GM19351 (cell line): ENCODE data around the gene HGFAC.
A peak's percentile ranks its signal among the peaks of the same experiment; 100 is the strongest.
"Not testable (repeated sequence)": the region's sequence is repeated elsewhere in the genome, so short reads cannot be mapped to it uniquely, and the experiment has no call there.

Source experiments
- ATAC-seq: cut with Tn5 transposase; IDR thresholded peaks from one replicate; pipeline ENCODE4 v1.9.1; 2021; ENCODE audit warnings: mild to moderate bottlenecking, moderate library complexity; ENCODE audit not compliant: unreplicated experiment

Gene HGFAC

DNA sequence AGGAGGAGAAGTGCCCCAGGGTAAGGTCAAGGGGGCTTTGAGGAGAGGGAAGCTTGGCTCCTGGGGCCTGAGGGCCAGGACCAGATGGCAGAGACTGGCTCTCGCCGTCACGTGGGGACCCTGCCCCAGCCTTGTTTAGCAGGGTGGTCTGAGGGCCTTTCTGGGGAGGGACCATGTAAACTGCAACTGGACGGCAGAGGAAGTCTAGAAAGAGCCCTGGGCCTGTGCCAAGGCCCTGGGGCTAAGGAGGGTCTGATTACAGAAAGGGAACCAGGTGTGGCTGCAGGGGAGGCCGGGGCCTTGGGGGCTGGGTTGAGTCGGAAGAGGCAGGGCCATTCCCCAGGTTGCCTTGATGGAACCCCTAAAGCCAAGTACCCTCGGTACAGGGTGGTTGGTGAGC lies 1.8 kb upstream of the HGFAC start:
- ATAC-seq: no peak

DNA sequence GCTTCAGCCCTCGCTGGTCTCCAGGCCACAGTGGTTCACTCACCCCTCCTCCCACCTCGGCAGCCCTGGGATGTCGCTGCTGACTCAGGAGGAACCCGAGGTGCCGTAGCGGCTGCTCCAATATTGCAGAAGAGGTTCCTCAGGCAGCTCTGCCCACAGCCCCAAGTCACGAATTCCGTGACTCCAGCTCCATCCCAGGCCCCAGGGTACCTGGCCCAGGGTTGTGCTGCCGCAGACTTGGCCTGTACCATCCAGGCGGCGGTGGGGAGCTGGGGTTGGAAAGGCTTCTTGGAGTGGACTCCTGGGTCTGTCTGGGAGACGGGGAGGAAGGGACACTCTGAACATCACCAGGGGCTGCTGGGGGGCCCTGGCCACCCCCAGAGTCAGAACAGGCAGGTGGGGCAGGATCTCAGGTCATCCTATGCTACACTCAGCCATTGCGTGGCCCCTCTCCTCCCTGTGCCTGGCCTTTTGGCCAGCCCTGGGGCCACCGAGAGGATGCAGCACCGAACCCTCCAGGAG lies 728 bp upstream of the HGFAC start:
- no peak for ATAC-seq

DNA sequence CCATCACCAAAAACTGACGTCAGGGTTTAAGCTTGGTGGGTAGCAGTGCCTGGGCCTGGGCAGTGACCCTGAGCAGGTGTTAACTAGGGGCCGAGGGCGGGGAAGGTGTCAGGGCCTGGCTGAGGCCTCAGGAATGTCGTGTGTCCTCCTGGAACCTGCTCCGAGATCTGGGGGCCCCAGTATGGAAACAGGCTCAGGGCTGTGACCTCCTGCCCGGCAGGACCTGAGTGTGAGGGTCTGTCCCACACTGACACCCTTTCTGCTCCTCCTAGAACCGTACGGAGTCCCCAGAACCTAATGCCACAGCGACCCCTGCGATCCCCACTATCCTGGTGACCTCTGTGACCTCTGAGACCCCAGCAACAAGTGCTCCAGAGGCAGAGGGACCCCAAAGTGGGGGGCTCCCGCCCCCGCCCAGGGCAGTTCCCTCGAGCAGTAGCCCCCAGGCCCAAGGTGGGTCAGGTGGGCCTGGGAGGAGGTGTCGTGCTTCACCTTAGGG lies 741 bp downstream of the HGFAC start:
- ATAC-seq: no peak

DNA sequence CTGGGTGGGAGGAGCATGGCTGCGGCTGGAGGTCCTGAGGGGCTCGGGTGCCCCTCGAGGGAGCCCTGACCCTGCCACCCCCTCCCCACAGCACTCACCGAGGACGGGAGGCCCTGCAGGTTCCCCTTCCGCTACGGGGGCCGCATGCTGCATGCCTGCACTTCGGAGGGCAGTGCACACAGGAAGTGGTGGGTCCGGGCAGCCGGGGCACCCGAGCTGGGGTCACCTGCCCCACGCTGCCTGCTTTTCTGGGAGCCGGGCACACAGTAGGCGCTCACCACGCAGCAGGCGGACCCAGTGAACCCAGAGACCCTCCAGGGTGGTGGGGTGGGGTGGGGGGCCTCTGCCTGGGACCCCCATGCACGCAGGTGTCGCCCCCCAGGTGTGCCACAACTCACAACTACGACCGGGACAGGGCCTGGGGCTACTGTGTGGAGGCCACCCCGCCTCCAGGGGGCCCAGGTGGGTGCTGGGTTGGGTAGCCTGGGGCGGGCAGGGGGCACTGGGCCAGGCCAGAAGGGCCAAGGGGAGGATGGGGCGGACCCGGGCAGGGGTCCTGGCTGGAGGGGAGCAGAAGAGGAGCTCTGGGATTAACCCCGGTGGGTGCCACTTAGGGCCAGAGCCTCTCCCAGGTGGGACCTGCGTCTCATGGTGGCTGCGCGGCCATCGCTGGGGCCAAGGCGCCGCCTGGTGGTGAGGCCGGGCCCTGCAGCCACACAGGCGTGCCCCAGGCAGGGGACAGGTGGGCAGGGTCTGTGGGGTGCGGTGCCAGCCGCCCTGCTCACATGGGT lies 1.4 kb downstream of the HGFAC start:
- peak; percentile 74 for ATAC-seq

DNA sequence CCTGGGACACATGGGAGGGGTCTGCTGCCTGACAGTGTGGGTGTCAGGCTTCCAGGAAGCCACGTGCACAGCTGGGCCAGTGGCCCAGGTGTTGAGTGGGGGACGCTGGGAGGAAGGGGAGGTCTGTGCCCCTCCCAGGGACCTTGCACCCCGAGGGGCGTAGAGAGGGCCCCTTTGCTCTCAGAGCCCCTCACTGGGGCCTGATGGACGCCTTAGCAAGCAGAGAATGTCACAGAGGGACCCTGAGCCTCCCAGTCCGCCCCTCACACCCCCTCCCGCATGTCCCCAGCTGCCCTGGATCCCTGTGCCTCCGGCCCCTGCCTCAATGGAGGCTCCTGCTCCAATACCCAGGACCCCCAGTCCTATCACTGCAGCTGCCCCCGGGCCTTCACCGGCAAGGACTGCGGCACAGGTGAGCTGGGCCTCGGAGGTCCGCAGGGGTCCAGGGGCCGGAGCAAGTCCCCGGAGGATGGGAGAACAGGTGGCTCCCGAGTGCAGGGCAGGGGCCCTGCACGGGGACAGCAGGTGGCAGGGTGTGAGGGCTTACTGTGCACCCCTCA lies 2.1 kb downstream of the HGFAC start:
- no peak for ATAC-seq

DNA sequence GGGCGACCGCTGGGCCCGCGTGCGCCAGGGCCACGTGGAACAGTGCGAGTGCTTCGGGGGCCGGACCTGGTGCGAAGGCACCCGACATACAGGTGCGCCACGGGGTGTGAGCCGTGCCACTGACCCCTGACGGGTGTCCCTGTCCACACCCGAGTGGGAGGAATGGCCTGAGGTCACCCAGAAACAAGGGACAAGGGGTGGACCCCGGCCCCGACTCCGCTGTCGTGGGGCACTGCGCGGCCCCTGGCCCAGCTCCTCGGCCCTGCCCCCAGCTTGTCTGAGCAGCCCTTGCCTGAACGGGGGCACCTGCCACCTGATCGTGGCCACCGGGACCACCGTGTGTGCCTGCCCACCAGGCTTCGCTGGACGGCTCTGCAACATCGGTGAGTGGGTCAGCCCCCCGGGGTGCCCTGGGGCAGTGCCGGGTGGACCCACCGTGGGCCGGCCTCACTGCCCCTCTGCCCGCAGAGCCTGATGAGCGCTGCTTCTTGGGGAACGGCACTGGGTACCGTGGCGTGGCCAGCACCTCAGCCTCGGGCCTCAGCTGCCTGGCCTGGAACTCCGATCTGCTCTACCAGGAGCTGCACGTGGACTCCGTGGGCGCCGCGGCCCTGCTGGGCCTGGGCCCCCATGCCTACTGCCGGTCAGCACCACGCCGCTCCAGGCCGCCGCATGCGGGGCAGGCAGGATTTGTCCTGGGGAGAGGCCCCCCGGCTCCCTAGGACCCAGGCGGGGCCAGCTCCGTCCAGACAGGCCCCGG lies 2.8 kb downstream of the HGFAC start:
- no peak for ATAC-seq

DNA sequence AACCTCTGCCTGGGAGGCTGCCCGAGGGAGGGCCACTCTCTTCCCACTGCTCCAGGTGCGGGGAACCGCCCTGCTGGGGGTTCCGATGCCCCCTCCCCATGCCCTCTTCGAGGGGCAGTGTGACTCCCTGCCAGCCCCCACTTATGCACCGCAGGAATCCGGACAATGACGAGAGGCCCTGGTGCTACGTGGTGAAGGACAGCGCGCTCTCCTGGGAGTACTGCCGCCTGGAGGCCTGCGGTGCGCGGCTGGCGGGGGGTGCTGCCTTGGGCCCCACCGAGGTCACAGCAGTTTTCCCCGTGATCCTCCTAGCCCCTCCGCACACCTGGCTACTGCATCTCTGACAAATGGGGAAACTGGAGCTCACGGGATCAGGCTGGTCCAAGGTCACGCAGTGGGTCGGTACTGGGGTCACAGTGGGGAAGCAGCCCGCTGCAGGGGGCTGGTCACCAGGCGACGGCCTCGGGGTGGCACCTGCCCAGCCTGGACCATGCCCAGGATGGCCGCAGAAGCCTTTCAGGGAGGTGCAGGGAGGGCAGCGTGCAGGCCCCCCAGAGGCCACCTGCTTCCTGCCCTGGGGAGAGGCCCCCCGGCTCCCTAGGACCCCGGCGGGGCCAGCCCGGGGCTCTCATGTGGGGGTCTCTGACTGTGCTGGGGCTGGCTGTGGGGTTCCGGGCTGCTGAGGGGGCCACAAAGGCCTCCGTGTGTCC lies 3.5 kb downstream of the HGFAC start:
- ATAC-seq: no peak

DNA sequence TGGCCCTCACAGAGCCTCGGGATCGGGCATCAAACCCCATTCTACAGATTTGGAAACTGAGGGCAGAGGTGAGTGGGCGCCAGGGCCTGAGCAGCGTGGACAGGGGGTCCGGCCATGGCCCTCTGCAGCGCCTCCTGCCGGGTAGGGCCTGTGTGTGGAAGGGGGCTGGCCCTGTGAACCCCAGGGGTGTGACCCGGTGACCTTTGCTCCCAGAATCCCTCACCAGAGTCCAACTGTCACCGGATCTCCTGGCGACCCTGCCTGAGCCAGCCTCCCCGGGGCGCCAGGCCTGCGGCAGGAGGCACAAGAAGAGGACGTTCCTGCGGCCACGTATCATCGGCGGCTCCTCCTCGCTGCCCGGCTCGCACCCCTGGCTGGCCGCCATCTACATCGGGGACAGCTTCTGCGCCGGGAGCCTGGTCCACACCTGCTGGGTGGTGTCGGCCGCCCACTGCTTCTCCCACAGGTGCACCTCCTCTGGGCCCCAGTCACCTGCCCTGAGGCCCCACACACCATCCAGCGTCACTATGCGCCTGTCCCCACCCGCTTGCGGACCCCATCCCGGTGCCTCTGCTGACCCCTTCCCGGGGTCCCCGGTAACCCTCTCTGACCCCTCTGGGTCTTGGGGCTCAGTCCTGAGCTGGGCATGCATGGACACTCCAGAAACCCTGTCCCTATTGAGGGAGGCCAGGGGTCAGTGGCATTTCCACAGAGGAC lies 4.2 kb downstream of the HGFAC start:
- ATAC-seq: no peak

DNA sequence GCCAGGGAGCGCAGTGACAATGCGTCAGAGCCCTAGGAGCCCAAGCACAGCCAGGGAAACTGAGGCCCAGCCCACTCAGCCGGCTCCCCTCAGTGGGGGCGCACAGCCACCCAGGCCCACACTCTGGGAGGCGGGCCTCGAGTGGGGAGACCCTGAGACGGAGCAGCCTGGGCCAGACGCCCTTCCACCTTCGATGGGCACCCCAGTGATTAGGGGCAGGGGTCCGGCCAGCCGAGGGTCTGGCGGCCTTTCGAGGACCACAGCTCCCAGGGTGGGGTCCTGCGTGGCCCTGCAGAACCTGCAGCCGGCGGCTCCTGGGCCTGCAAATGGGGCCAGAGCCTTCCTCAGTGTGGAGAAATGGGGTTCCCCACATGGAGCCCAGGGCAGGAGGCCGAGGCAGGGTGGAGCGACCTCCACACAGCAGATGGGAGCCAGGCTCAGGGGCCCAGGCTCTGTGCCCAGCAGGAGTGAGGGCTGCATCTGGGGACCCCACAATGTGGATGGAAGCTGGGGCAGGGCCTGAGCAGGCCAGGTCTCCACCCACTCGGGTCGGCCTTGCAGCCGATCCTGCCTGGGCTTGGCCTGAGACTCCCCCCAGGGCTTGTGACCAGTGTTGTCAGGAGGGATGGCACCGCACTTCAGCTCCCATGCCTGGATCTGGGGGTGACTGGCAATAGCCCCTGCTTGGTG lies 5.0 kb downstream of the HGFAC start:
- ATAC-seq: no peak

DNA sequence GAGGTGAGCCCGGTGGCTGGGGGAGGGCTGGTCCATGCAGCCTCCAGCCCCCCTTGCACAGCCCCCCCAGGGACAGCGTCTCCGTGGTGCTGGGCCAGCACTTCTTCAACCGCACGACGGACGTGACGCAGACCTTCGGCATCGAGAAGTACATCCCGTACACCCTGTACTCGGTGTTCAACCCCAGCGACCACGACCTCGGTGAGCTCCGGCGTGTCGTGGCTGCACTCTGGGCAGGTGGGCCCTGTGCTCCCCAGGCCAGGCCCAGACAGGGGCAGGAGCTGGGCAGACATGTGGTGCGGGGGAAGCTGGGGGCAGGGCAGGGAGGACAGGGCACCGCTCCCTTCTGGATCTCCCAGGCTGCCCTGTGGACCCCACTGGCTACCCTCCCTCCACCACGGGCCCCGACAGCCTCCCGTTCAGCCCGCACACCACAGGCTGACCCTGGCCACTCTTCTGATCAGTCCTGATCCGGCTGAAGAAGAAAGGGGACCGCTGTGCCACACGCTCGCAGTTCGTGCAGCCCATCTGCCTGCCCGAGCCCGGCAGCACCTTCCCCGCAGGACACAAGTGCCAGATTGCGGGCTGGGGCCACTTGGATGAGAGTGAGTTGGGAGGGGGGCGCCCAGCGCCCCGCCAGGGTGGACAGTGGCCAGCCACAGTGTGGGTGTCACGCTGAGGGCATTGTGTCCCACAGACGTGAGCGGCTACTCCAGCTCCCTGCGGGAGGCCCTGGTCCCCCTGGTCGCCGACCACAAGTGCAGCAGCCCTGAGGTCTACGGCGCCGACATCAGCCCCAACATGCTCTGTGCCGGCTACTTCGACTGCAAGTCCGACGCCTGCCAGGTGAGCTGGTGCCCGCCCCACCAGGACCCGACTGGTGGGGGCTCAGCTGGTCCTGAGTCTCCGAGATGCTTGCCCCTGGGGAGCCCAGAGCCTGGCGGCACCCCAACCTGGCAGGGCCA lies 5.9 kb downstream of the HGFAC start:
- no peak for ATAC-seq

DNA sequence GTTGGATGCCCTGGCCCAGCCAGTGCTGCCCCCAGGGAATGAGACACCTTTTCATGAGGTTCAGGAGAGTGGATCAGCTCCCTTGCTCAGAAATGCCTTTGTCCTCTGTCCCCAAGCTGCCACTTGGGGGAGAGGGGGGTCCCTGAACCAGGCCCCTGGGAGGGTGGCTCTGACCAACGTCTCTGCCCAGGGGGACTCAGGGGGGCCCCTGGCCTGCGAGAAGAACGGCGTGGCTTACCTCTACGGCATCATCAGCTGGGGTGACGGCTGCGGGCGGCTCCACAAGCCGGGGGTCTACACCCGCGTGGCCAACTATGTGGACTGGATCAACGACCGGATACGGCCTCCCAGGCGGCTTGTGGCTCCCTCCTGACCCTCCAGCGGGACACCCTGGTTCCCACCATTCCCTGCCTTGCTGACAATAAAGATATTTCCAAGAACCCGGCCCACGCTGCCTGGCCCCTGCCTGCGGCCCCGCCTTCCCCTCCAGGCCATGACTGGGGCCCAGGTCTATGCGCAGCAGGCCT lies 7.3 kb downstream of the HGFAC start:
- no peak for ATAC-seq

DNA sequence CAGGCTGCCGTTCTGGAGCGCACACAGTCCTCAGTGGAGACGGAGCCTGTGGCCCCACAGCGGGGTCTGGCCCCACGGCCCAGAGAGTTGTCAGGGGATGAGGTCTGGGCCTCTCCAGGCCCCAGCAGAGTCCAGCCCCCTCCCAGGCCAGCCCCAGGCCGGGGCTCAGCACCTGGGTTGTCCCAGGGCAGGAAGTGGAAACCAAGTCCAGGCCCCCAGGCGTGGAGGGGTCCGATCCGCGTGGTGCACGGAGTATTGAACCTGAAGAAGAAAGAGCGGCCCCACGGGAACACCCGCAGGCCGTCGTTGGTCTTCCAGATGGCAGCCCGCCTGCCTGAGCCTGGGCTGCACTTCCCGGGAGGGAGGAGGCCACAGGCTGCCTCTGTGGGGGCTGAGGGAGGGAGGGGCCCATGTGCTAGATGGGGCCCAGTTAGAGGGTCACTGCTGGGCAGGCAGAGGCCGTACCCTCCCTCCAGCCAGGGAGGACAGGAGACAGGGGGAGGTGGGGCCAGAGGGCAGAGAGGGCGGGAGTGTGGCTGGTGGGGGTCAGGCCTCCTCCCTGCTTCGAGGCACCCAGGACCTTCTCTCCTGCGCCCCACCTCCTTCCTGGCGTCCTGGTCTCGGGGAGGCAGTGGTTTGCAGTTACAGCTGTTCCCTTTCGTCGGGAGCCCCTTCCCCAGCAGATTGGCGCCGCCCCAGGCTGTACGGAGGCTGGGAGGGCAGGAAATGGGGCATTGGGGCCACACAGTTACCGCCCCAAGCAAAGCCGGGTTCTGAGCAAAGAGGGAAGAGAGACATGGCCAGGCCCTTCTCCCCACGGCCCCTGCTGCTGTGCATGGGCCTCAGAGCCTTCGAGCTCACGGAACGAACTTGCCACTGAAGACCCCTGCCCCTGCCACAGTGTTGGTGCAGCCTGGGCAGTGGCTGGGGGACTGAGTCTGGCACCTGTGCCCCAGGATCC lies 8.1 kb downstream of the HGFAC start:
- ATAC-seq: no peak

DNA sequence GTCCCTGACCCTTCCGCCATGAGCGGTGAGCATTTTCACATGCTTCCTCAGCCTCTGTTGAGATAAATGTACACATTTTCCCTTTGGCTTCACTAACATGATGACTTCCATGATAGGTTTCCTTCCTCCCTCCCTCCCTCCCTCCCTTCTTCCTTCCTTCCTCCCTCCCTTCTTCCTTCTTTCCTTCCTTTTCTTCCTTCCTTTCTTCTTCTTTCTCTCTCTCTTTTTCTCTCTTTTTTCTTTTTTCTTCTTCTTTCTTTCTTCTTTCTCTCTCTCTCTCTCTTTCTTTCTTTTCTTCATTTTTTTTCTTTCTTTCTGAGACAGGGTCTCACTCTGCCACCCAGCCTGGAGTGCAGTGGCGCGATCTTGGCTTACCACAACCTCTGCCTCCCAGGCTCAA lies 8.9 kb downstream of the HGFAC start:
- no peak for ATAC-seq

DNA sequence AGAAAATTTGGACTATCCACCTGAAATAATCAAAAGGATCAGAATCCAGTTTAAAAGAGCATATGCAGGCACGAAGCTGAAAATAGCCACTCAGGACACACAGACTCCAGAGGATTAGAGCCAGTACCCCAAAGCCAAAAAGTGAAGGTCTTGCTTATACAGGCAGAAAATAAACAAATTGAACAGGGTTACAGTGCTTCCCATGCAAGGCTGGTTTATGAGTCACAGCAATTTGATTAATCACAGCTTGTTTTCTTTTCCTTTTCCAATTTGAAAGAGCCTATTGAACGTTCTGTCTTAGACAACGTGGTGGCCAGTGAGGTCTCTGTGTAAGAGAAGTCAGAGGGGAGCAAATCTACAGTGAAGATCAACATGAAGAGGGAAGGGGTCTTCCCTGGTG lies 10.2 kb downstream of the HGFAC start:
- ATAC-seq: no peak

DNA sequence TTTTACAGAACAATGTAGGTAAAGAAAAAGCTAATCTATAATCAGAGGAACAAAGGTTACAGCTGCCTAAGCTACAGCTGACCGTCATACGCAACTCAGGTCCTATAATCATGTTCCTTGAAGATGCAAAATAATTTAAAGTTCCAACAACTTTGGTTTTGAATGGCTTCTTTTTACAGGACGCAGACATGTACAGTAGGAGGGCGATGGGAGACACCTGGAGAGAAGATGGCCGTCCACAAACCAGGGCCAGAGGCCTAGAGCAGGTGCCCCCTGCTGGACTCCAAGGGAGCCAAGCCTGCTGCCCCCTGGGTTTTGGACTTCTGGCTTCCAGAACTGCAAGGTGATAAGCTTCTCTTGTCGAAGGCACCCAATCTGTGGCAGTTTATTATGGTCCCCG lies 10.6 kb downstream of the HGFAC start:
- no peak for ATAC-seq

DNA sequence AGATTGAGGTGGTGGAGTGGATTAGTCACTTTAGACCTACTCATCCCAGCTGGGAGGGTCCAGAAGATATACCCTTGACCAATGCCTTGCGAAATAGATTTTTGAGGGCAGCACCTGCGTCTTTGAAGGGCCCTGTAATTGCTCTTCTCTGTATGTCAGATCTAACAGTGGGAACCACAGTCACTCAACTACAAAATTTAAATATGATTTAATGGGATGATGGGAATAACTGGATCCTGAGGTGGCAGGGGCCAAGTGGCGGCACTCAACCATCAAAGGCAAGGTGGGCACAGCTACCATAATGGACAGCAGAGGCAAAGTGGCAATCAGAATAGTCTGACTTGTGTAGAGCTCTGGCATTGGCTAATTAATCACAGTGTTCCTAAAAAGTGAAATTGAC lies 13.8 kb downstream of the HGFAC start:
- not testable (repeated sequence) for ATAC-seq

DNA sequence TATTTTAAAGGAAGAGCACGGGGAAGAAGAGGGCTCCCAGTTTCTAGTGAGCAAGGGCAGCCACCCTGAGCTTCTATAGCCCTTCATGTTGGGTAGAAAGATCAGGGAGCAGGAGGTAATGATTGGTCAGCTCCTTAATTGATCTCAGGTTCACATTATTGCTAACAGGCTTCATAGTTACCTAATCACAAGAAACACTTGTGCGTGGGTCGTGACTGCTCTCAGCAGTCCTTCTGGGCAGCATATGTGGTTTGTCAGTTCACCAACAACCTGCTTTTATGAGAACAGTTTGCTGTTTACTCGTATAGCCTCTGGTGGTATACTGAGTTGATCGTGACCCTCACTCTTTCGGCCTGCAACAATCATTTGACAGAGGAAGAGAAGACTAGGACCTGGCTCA lies 16.6 kb downstream of the HGFAC start:
- ATAC-seq: no peak
